Aorta (tissue), 5 donors: Measurements from ENCODE around the gene ELMO1. TPM values are rescaled to one million over a fixed set of nuclear protein-coding genes. Genes with fewer than 3 reads are reported as not detected.

Source experiments
- ATAC-seq: fragments of 200-7000 bp; cut with Tn5 transposase; one replicate; pipeline ENCODE4 v1.9.1; 2022; ENCODE audit warnings: moderate library complexity; ENCODE audit not compliant: low FRiP score
- DNase-seq, 2 donors: peaks; one replicate each; pipeline ENCODE4 v3.0.0-alpha.2; 2020
- H3K27ac ChIP-seq, 2 donors: one replicate each; pipeline ENCODE4 v1.5.1; 2013; ENCODE audit warnings: low read length in 2 of 2, mild to moderate bottlenecking in 2 of 2, moderate library complexity in 2 of 2, control low read depth in 1 of 2, inconsistent platforms in 1 of 2, low read depth in 1 of 2
- H3K27me3 ChIP-seq, 2 donors: one replicate each; pipeline ENCODE4 v1.6.1; 2013; ENCODE audit warnings: control low read depth in 1 of 2, low read length in 1 of 2, mild to moderate bottlenecking in 1 of 2, moderate library complexity in 1 of 2; ENCODE audit not compliant: insufficient read depth in 2 of 2, control insufficient read depth in 1 of 2
- H3K36me3 ChIP-seq, 2 donors: one replicate each; pipeline ENCODE4 v1.6.1; 2013; ENCODE audit warnings: control low read depth in 1 of 2, low read length in 1 of 2, mild to moderate bottlenecking in 1 of 2; ENCODE audit not compliant: insufficient read depth in 2 of 2, control insufficient read depth in 1 of 2
- H3K4me1 ChIP-seq, 2 donors: one replicate each; pipeline ENCODE4 v1.6.1; 2013; ENCODE audit warnings: low read length in 2 of 2, control low read depth in 1 of 2, mild to moderate bottlenecking in 1 of 2, moderate library complexity in 1 of 2; ENCODE audit not compliant: insufficient read depth in 2 of 2, control insufficient read depth in 1 of 2
- H3K4me3 ChIP-seq, 2 donors: one replicate each; pipeline ENCODE4 v1.5.1; 2013; ENCODE audit warnings: low read length in 2 of 2, control low read depth in 1 of 2, mild to moderate bottlenecking in 1 of 2
- H3K9me3 ChIP-seq: one replicate; pipeline ENCODE4 v1.6.1; 2013; ENCODE audit warnings: mild to moderate bottlenecking, low read length; ENCODE audit not compliant: control insufficient read depth
- WGBS, 2 donors: extraction: QIAGEN DNeasy Blood & Tissue Kit; methylation state at CpG; one replicate each; pipeline ENCODE4 v1.1.7; 2013; 5-methylcytosine and 5-hydroxymethylcytosine counted together
- intact Hi-C, 2 donors: fragments of 100-400 bp; cut with DNase I; formaldehyde crosslinking; loops; one replicate each; pipeline versions ENCODE4 v1.14.2 to v1.15.0; 2022
- polyA plus RNA-seq, 2 donors: library from polyadenylated mRNA; stranded (reverse); fragments of 200-250 nt; gene quantifications; one replicate each; pipeline ENCODE4 v1.2.3, GENCODE V29; 2013
- total RNA-seq, 2 donors: library from RNA; stranded (reverse); fragmentation: NEBNext Ultra II Directional; extraction: Animal tissue kit (Norgen Biotek cat#: 25700); gene quantifications; one replicate each; pipeline ENCODE4 v1.2.1, GENCODE V29; 2021
- donor health status: healthy with polysubstance abuse.
- donor health status: Bipolar disorder and iron deficiency.
- donor health status: DM: no; HTN: no; CAD: no.
- donor health status: DM: no; HTN: no; CAD: no.
- donor health status: DM: yes; HTN: yes; CAD: no.

ELMO1 gene
- total and polyA plus RNA-seq, 4 donors, result 1.8 to 86.9 (median 24.8) TPM

- Histone ChIP-seq H3K36me3 (no peaks in the 10 kb centered on the region), H3K27me3 (no peaks in the 10 kb centered on the region), H3K27ac (no peak overlapping the region), H3K4me1 (no peaks in the 10 kb centered on the region), H3K9me3 (peaks cover 2% of the 10 kb centered on the region), H3K4me3 (no peak overlapping the region)
- no peak for ATAC-seq
- WGBS, 2 donors, result 75 to 76% methylated on average over 8 of the region's 8 CpGs
- intact Hi-C loops, result no loop called here
- DNase-seq, result no peak
Measured at GRCh38 chr7:36827726-36828703, 620.6 kb downstream of the ELMO1 start.

DNA sequence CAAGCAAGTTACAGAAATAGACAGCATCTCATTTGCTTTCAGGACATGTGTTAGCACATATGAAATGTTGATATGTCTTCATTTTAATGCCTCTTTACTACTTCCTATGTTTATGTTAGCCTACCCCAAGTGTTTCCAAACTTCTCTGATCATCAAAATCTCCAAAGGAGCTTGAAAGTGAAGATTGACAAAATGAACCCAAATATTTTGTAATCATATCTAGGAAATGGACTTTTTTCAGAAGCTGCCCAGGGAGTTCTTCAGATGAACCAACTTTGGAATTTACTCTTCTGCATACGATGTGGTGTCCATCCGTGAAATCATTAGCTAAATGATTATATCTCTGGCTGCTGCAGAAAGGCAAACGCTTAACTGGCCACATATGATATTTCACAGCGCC lies 623.2 kb downstream of the ELMO1 start:
- H3K27ac ChIP-seq, result no peak overlapping the region
- ATAC-seq (no peak), DNase-seq (no peak)
- H3K9me3 ChIP-seq, result no peaks in the 10 kb centered on the region
- no peak overlapping the region for H3K4me3 ChIP-seq
- H3K36me3 ChIP-seq, result no peaks in the 10 kb centered on the region
- WGBS, 2 donors, result 79% methylated on average over 4 of the region's 4 CpGs
- no peaks in the 10 kb centered on the region for H3K27me3 ChIP-seq
- no peaks in the 10 kb centered on the region for H3K4me1 ChIP-seq
- intact Hi-C loops, result no loop called here

GRCh38 chr7:36823353-36823752 lies 625.3 kb downstream of the ELMO1 start:
- intact Hi-C loops, result no loop called here
- H3K27ac ChIP-seq, result no peak overlapping the region

DNA sequence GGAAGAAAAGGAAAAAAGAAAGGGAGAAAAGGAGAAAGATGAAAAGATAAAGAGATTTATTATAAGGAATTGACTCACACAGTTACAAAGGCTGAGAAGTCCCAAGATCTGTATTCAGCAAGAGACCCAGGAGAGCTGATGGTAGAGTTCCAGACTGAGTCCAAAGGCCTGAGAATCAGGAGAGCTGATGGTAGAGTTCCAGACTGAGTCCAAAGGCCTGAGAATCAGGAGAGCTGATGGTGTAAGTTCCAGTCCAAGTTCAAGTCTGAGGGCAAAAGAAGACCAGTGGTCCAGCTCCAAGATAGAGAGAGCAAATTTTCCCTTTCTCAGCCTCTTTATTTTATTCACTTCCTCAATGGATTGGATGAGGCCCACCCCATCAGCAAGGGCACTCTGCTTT lies 627.0 kb downstream of the ELMO1 start:
- ATAC-seq (no peak), DNase-seq (no peak)
- H3K27ac ChIP-seq, result no peak overlapping the region
- H3K27me3 ChIP-seq, result no peaks in the 10 kb centered on the region
- no peaks in the 10 kb centered on the region for H3K9me3 ChIP-seq
- H3K36me3 ChIP-seq, result no peaks in the 10 kb centered on the region
- no peak overlapping the region for H3K4me3 ChIP-seq
- intact Hi-C loops, result no loop called here
- H3K4me1 ChIP-seq, result no peaks in the 10 kb centered on the region

More at GRCh38 chr7:36823353-36823752, 625.3 kb downstream of the ELMO1 start:
- Histone ChIP-seq H3K4me3 (no peak overlapping the region), H3K27me3 (no peaks in the 10 kb centered on the region), H3K36me3 (no peaks in the 10 kb centered on the region), H3K4me1 (no peaks in the 10 kb centered on the region), H3K9me3 (no peaks in the 10 kb centered on the region)
- ATAC-seq (no peak), DNase-seq (no peak)
- WGBS, 2 donors, result 93 to 96% methylated on average over 9 of the region's 9 CpGs

GRCh38 chr7:36820527-36821170 lies 628.0 kb downstream of the ELMO1 start:
- Histone ChIP-seq H3K4me3 (no peak overlapping the region), H3K27ac (no peak overlapping the region), H3K27me3 (no peaks in the 10 kb centered on the region), H3K4me1 (no peaks in the 10 kb centered on the region), H3K36me3 (no peaks in the 10 kb centered on the region), H3K9me3 (no peaks in the 10 kb centered on the region)
- ATAC-seq (no peak), DNase-seq (no peak)
- intact Hi-C loops, result no loop called here

- no peak for ATAC-seq
- 45 to 64% methylated on average over 1 of the region's 1 CpG for WGBS, 2 donors
- no peak for DNase-seq
- H3K27me3 ChIP-seq, result no peaks in the 10 kb centered on the region
- H3K4me3 ChIP-seq, result no peak overlapping the region
- no peak overlapping the region for H3K27ac ChIP-seq
- intact Hi-C loops, result no loop called here
- H3K36me3 ChIP-seq, result no peaks in the 10 kb centered on the region
- H3K4me1 ChIP-seq, result no peaks in the 10 kb centered on the region
- H3K9me3 ChIP-seq, result no peaks in the 10 kb centered on the region
Measured at GRCh38 chr7:36819639-36820038, 629.0 kb downstream of the ELMO1 start.

DNA sequence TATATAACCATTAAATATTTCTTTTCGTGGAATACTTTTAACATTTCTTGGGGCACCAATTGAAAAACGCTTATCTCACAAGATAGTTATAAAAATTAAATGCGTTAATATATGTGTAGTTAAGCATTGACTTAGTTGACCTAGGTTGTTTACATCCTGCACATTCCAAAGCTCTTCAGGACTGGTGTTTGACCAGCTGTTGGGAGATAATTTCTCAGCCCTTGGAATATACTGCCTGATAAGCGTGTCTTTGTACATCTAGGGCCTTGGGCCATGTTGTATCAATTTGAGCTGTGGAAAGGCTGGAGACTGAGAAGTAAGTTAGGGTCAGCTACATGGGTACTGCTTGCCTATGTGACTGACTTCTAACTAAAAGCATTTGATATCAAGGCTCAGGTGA lies 634.4 kb downstream of the ELMO1 start:
- DNase-seq (no peak), ATAC-seq (no peak)
- Histone ChIP-seq H3K4me3 (no peak overlapping the region), H3K27ac (no peak overlapping the region), H3K4me1 (no peaks in the 10 kb centered on the region), H3K36me3 (no peaks in the 10 kb centered on the region), H3K9me3 (no peaks in the 10 kb centered on the region), H3K27me3 (no peaks in the 10 kb centered on the region)
- intact Hi-C loops, result no loop called here
- 86 to 89% methylated on average over 4 of the region's 4 CpGs for WGBS, 2 donors

- DNase-seq, result no peak
- no peaks in the 10 kb centered on the region for H3K27me3 ChIP-seq
- H3K27ac ChIP-seq, result no peak overlapping the region
- intact Hi-C loops, result no loop called here
- H3K36me3 ChIP-seq, result no peaks in the 10 kb centered on the region
- WGBS, 2 donors, result 64 to 68% methylated on average over 3 of the region's 3 CpGs
- H3K4me1 ChIP-seq, result no peaks in the 10 kb centered on the region
- ATAC-seq, result no peak
- no peaks in the 10 kb centered on the region for H3K9me3 ChIP-seq
- no peak overlapping the region for H3K4me3 ChIP-seq
Measured at GRCh38 chr7:36811807-36812206, 636.9 kb downstream of the ELMO1 start.

GRCh38 chr7:36810489-36810888 lies 638.2 kb downstream of the ELMO1 start:
- ATAC-seq (no peak), DNase-seq (no peak)
- WGBS, 2 donors, result 48 to 70% methylated on average over 2 of the region's 2 CpGs
- Histone ChIP-seq H3K27ac (no peak overlapping the region), H3K9me3 (no peaks in the 10 kb centered on the region), H3K4me3 (no peak overlapping the region), H3K36me3 (no peaks in the 10 kb centered on the region), H3K4me1 (no peaks in the 10 kb centered on the region), H3K27me3 (no peaks in the 10 kb centered on the region)
- intact Hi-C loops, result no loop called here
